ENCODE data around the gene ERCC4.

The ERCC4 gene

DNA sequence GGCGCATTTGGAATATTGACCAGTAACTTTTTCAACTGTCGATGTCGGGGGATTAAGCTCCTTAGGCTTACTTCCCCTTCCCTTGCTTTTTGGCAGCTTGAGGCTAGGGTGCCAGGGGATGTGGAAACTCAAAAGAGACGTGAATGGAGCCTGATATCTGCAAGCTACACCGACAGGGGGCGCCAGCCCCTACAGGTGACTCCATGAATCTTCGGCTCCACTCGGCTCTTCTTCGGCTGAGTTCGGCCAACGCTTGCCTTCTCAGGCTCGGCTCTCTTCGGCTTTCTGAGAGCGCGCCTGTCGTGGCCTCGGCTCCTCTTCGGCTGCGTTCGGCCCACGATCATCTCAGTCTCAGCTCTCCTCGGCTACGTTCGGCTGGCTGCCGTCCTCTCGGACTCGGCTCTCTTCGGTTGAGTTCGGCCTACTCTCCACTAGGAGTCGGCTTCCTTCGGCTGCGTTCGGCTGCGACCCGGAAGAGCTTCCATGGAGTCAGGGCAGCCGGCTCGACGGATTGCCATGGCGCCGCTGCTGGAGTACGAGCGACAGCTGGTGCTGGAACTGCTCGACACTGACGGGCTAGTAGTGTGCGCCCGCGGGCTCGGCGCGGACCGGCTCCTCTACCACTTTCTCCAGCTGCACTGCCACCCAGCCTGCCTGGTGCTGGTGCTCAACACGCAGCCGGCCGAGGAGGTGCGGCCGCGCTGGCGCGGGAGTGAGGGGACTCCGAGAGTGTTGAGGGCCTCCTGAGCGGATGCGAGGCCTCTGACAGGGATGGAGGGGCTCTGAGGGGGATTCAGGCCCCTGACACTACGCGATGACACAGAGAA is at the start of gene ERCC4:
Gene ERCC4, plus strand, starts transcription at position 472 of the 827 bp plus-strand sequence. Its CDS starts 12 bp downstream, at position 484.
- no peak; the same call in 1 of the 2 replicates for TF ChIP-seq TEAD4 (IDR thresholded peaks at IDR 0.05)
- TF ChIP-seq ZBTB7A (IDR thresholded peaks at IDR 0.05; ENCODE audit: low read depth): no peak
- peak; percentile 93 for TF ChIP-seq YY1 (IDR thresholded peaks at IDR 0.05; ENCODE audit: low read depth)
- TF ChIP-seq USF1 (IDR thresholded peaks at IDR 0.05): no peak
- peak; percentile 35; the same call in 1 of the 2 replicates for TF ChIP-seq MAX (IDR thresholded peaks at IDR 0.05)
- TF ChIP-seq EGR1 (IDR thresholded peaks at IDR 0.05): no peak
- TF ChIP-seq, protein P1, sequence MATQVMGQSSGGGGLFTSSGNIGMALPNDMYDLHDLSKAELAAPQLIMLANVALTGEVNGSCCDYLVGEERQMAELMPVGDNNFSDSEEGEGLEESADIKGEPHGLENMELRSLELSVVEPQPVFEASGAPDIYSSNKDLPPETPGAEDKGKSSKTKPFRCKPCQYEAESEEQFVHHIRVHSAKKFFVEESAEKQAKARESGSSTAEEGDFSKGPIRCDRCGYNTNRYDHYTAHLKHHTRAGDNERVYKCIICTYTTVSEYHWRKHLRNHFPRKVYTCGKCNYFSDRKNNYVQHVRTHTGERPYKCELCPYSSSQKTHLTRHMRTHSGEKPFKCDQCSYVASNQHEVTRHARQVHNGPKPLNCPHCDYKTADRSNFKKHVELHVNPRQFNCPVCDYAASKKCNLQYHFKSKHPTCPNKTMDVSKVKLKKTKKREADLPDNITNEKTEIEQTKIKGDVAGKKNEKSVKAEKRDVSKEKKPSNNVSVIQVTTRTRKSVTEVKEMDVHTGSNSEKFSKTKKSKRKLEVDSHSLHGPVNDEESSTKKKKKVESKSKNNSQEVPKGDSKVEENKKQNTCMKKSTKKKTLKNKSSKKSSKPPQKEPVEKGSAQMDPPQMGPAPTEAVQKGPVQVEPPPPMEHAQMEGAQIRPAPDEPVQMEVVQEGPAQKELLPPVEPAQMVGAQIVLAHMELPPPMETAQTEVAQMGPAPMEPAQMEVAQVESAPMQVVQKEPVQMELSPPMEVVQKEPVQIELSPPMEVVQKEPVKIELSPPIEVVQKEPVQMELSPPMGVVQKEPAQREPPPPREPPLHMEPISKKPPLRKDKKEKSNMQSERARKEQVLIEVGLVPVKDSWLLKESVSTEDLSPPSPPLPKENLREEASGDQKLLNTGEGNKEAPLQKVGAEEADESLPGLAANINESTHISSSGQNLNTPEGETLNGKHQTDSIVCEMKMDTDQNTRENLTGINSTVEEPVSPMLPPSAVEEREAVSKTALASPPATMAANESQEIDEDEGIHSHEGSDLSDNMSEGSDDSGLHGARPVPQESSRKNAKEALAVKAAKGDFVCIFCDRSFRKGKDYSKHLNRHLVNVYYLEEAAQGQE (IDR thresholded peaks at IDR 0.05; ENCODE audit: low read depth): no peak
- TF ChIP-seq CEBPB (IDR thresholded peaks at IDR 0.05): no peak
- 0 out of 2 replicates have a peak, but pooled peaks have one; percentile 19 for TF ChIP-seq TCF12 (IDR thresholded peaks at IDR 0.05; ENCODE audit: low read depth)
- no peak for TF ChIP-seq CREB1 (IDR thresholded peaks at IDR 0.05; ENCODE audit: low read depth)
- TF ChIP-seq FOXM1 (IDR thresholded peaks at IDR 0.05; ENCODE audit: borderline replicate concordance, low read depth): no peak
- TF ChIP-seq TAF1 (IDR thresholded peaks at IDR 0.05; ENCODE audit: low read depth): peak; percentile 95
- no peak for TF ChIP-seq EP300 (IDR thresholded peaks at IDR 0.05; ENCODE audit: borderline replicate concordance)
- TF ChIP-seq NFIC (IDR thresholded peaks at IDR 0.05): no peak
- peak; percentile 47; the same call in 1 of the 2 replicates for TF ChIP-seq RAD21 (IDR thresholded peaks at IDR 0.05; ENCODE audit: low read depth)

DNA sequence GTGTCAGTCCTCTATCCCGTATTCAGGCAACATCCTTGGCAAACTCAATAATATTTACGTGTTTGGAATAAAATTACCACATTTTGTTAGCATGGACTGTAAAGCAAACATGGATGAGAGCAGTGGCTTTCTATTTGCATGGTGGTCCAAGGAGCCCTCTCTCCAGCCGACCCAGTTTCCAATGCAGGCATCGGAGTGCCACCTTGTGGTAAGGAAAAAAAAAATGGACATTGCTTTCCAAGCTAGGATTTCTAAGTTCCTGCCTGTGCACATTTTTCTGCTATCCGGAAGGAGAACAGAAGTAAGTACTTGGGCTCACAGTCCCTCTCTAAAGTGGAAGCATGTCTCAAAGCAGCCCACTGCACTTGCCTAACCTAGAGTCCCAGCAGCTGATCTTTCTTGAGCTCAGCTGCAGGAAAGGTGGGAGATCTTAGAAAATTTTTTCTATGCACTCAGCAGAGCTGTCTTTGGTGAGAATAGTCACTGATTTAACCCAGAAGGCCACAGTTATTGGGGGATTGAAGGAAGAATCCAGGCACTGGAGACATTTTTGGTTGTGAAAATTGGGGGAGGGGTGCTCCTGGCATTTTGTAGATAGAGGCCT is 46.0 kb upstream of the ERCC4 start:
- TF ChIP-seq RAD21 (IDR thresholded peaks at IDR 0.05; ENCODE audit: low read depth) (peak; percentile 60), TCF12 (IDR thresholded peaks at IDR 0.05; ENCODE audit: low read depth) (no peak)

- no peak for TF ChIP-seq ZBTB7A (IDR thresholded peaks at IDR 0.05; ENCODE audit: low read depth)
Observed at GRCh38 chr16:13875614-13876284, 44.2 kb upstream of the ERCC4 start.

- TF ChIP-seq EGR1 (IDR thresholded peaks at IDR 0.05) (no peak), ZBTB7A (IDR thresholded peaks at IDR 0.05; ENCODE audit: low read depth) (no peak), FOXM1 (IDR thresholded peaks at IDR 0.05; ENCODE audit: borderline replicate concordance, low read depth) (no peak), NFIC (IDR thresholded peaks at IDR 0.05) (no peak), MAX (IDR thresholded peaks at IDR 0.05) (no peak), CEBPB (IDR thresholded peaks at IDR 0.05) (no peak), USF1 (IDR thresholded peaks at IDR 0.05) (no peak), YY1 (IDR thresholded peaks at IDR 0.05; ENCODE audit: low read depth) (no peak), TCF12 (IDR thresholded peaks at IDR 0.05; ENCODE audit: low read depth) (no peak), RAD21 (IDR thresholded peaks at IDR 0.05; ENCODE audit: low read depth) (no peak), TEAD4 (IDR thresholded peaks at IDR 0.05) (no peak), CREB1 (IDR thresholded peaks at IDR 0.05; ENCODE audit: low read depth) (no peak), TAF1 (IDR thresholded peaks at IDR 0.05; ENCODE audit: low read depth) (no peak), EP300 (IDR thresholded peaks at IDR 0.05; ENCODE audit: borderline replicate concordance) (no peak)
- TF ChIP-seq, protein P1 (IDR thresholded peaks at IDR 0.05; ENCODE audit: low read depth): no peak
Observed at GRCh38 chr16:13883276-13883675, 36.7 kb upstream of the ERCC4 start.

DNA sequence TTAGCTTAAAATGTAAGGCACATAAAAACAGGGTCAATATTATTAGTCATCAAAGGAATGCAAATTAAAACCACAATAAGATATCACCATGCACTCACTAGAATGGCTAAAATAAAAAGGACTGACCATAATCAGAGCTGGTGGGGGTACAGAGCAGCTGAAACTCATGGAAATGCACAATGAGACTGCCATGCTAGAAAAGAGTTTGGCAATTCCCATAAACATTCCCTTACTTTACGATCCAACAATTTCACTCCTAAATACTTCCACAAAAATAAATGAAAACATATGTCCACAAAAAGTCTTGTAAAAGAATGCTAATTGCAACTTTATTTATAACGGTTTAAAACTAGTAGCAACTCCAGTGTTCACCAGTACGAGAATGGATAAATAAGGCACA is 36.1 kb upstream of the ERCC4 start:
- no peak for TF ChIP-seq YY1 (IDR thresholded peaks at IDR 0.05; ENCODE audit: low read depth)
- TF ChIP-seq FOXM1 (IDR thresholded peaks at IDR 0.05; ENCODE audit: borderline replicate concordance, low read depth): no peak
- no peak for TF ChIP-seq CEBPB (IDR thresholded peaks at IDR 0.05)
- no peak for TF ChIP-seq TCF12 (IDR thresholded peaks at IDR 0.05; ENCODE audit: low read depth)
- TF ChIP-seq TEAD4 (IDR thresholded peaks at IDR 0.05): no peak
- no peak for TF ChIP-seq RAD21 (IDR thresholded peaks at IDR 0.05; ENCODE audit: low read depth)
- no peak for TF ChIP-seq EP300 (IDR thresholded peaks at IDR 0.05; ENCODE audit: borderline replicate concordance)
- no peak for TF ChIP-seq ZBTB7A (IDR thresholded peaks at IDR 0.05; ENCODE audit: low read depth)

All from Ishikawa (cell line).